ENCODE data around the gene ARSB.

GRCh38 chr5:78968781-78969180 is 16.3 kb downstream of the ARSB start:
- TF ChIP-seq CTCF (conservative IDR thresholded peaks at IDR 0.05; ENCODE audit: low read length) (no peak), EZH2phosphoT487 (IDR thresholded peaks at IDR 0.05; ENCODE audit: borderline replicate concordance) (no peak)
